MM.1S (cell line): ENCODE data around the gene TESK2.

Source experiments
- DNase-seq: peaks from one replicate; pipeline ENCODE4 v3.0.0-alpha.2; 2015
- H2AFZ ChIP-seq: fragments of 300-600 bp; sonication (generic); 2 replicates; pipeline ENCODE4 v1.6.0; 2016; ENCODE audit warnings: antibody characterized with exemption, low read length
- H3F3A ChIP-seq: fragments of 300-600 bp; sonication (generic); 2 replicates; pipeline ENCODE4 v1.6.1; 2016; ENCODE audit warnings: mild to moderate bottlenecking, antibody characterized with exemption, low read length, moderate library complexity, mixed read lengths; ENCODE audit not compliant: insufficient read depth
- H3K27ac ChIP-seq: fragments of 300-600 bp; sonication (generic); 2 replicates; pipeline ENCODE4 v1.5.1; 2016; ENCODE audit warnings: mild to moderate bottlenecking, low read length
- H3K27me3 ChIP-seq: fragments of 300-600 bp; sonication (generic); replicated peaks from 2 replicates; pipeline ENCODE4 v1.6.0; 2016; ENCODE audit warnings: low read length; ENCODE audit not compliant: insufficient read depth
- H3K36me3 ChIP-seq: fragments of 300-600 bp; sonication (generic); replicated peaks from 2 replicates; pipeline ENCODE4 v1.6.1; 2016; ENCODE audit warnings: mild to moderate bottlenecking, low read length, mixed read lengths; ENCODE audit not compliant: insufficient read depth
- H3K4me1 ChIP-seq: fragments of 300-600 bp; sonication (generic); 2 replicates; pipeline ENCODE4 v1.6.1; 2016; ENCODE audit warnings: low read length, mixed read lengths
- H3K4me2 ChIP-seq: fragments of 300-600 bp; sonication (generic); 2 replicates; pipeline ENCODE4 v1.6.0; 2016; ENCODE audit warnings: low read depth, low read length
- H3K4me3 ChIP-seq: fragments of 300-600 bp; sonication (generic); 2 replicates; pipeline ENCODE4 v1.5.1; 2016; ENCODE audit warnings: low read length, mixed read lengths
- H3K79me2 ChIP-seq: fragments of 300-600 bp; sonication (generic); 2 replicates; pipeline ENCODE4 v1.6.1; 2016; ENCODE audit warnings: mixed run types, low read length, mixed read lengths
- H3K9ac ChIP-seq: fragments of 300-600 bp; sonication (generic); 2 replicates; pipeline ENCODE4 v1.6.1; 2016; ENCODE audit warnings: low read length, mixed read lengths
- H3K9me2 ChIP-seq: fragments of 300-600 bp; sonication (generic); replicated peaks from 2 replicates; pipeline ENCODE4 v1.6.1; 2016; ENCODE audit warnings: mild to moderate bottlenecking, low read length, mixed read lengths; ENCODE audit not compliant: insufficient read depth
- H3K9me3 ChIP-seq: fragments of 300-600 bp; sonication (generic); replicated peaks from 2 replicates; pipeline ENCODE4 v1.6.1; 2016; ENCODE audit warnings: mild to moderate bottlenecking, low read length, mixed read lengths; ENCODE audit not compliant: insufficient read depth
- H4K20me1 ChIP-seq: fragments of 300-600 bp; sonication (generic); 2 replicates; pipeline ENCODE4 v1.6.1; 2016; ENCODE audit warnings: mild to moderate bottlenecking, low read length, moderate library complexity, mixed read lengths; ENCODE audit not compliant: insufficient read depth
- CTCF ChIP-seq: fragments of 300-600 bp; sonication (generic); IDR thresholded peaks from 2 replicates; pipeline ENCODE4 v1.5.1; 2016; ENCODE audit warnings: antibody characterized with exemption, low read length, mixed read lengths
- EZH2 ChIP-seq: fragments of 300-600 bp; sonication (generic); optimal IDR thresholded peaks from 2 replicates; pipeline ENCODE3; 2017; ENCODE audit warnings: low read depth, mild to moderate bottlenecking, antibody characterized with exemption, low read length, mixed read lengths
- EZH2phosphoT487 ChIP-seq: fragments of 300-600 bp; sonication (generic); IDR thresholded peaks from 2 replicates; pipeline ENCODE4 v1.6.1; 2018; ENCODE audit warnings: antibody characterized with exemption, low read length

The TESK2 gene

GRCh38 chr1:45421935-45422334 is 69.0 kb downstream of the TESK2 start:
- H3K9ac ChIP-seq: no peak overlapping the region
- no peak overlapping the region for H3K4me2 ChIP-seq
- H3K4me3 ChIP-seq: no peak overlapping the region
- no peak overlapping the region for H3K27ac ChIP-seq
- H3K9me3 ChIP-seq: no peaks in the 10 kb centered on the region
- TF ChIP-seq EZH2: no peak
- no peak for TF ChIP-seq CTCF
- no peak for TF ChIP-seq EZH2phosphoT487
- H3K4me1 ChIP-seq: no peaks in the 10 kb centered on the region
- H3K27me3 ChIP-seq: no peaks in the 10 kb centered on the region
- no peaks in the 10 kb centered on the region for H3K79me2 ChIP-seq
- H2AFZ ChIP-seq: no peak overlapping the region
- DNase-seq: no peak
- no peaks in the 10 kb centered on the region for H4K20me1 ChIP-seq
- no peaks in the 10 kb centered on the region for H3K36me3 ChIP-seq
- H3F3A ChIP-seq: no peaks in the 10 kb centered on the region
- no peaks in the 10 kb centered on the region for H3K9me2 ChIP-seq

- no peak for DNase-seq
- no peaks in the 10 kb centered on the region for H3K27me3 ChIP-seq
- H2AFZ ChIP-seq: no peak overlapping the region
- H3K4me3 ChIP-seq: no peak overlapping the region
- no peaks in the 10 kb centered on the region for H3K9me3 ChIP-seq
- H3F3A ChIP-seq: no peaks in the 10 kb centered on the region
- no peak overlapping the region for H3K9ac ChIP-seq
- no peak overlapping the region for H3K27ac ChIP-seq
- H3K9me2 ChIP-seq: no peaks in the 10 kb centered on the region
- no peaks in the 10 kb centered on the region for H4K20me1 ChIP-seq
- H3K4me2 ChIP-seq: no peak overlapping the region
- no peak for TF ChIP-seq CTCF
- TF ChIP-seq EZH2: no peak
- TF ChIP-seq EZH2phosphoT487: no peak
- H3K36me3 ChIP-seq: no peaks in the 10 kb centered on the region
- H3K4me1 ChIP-seq: no peaks in the 10 kb centered on the region
- H3K79me2 ChIP-seq: no peaks in the 10 kb centered on the region
Measured at GRCh38 chr1:45414746-45415145, 76.2 kb downstream of the TESK2 start.

DNA sequence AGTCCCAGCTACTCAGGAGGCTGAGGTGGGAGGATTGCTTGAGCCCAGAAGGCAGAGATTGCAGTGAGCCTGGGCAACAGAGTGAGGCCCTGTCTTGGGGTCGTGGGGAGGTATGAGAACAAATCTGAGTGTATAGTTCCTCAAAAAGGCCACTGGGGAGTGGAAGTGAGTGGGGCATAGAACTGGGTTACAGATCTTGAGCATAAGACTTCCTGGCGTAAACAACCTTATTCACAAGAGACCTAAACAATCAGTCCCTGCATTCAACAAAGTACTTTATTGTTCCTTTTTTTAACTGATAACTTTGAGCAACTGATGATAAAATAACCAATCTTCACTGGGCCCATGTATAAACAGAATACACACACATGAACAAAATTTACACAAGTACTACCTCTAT is 78.1 kb downstream of the TESK2 start:
- no peak for DNase-seq
- Histone ChIP-seq H3K36me3 (no peaks in the 10 kb centered on the region), H3K4me2 (no peak overlapping the region), H3K4me3 (no peak overlapping the region), H3K4me1 (no peaks in the 10 kb centered on the region), H2AFZ (no peak overlapping the region), H3K9me3 (no peaks in the 10 kb centered on the region), H3K79me2 (no peaks in the 10 kb centered on the region), H3K9me2 (no peaks in the 10 kb centered on the region), H3K27ac (no peak overlapping the region), H3K9ac (no peak overlapping the region), H3K27me3 (no peaks in the 10 kb centered on the region), H3F3A (no peaks in the 10 kb centered on the region), H4K20me1 (no peaks in the 10 kb centered on the region)
- TF ChIP-seq CTCF: no peak
- TF ChIP-seq EZH2phosphoT487: no peak
- TF ChIP-seq EZH2: no peak

GRCh38 chr1:45411510-45411899 is 79.5 kb downstream of the TESK2 start:
- H3K4me2 ChIP-seq: no peak overlapping the region
- H4K20me1 ChIP-seq: no peaks in the 10 kb centered on the region

More at GRCh38 chr1:45411510-45411899, 79.5 kb downstream of the TESK2 start:
- H2AFZ ChIP-seq: no peak overlapping the region
- TF ChIP-seq EZH2phosphoT487 (no peak), CTCF (no peak)
- no peaks in the 10 kb centered on the region for H3K4me1 ChIP-seq
- no peak for DNase-seq
- H3K9me3 ChIP-seq: no peaks in the 10 kb centered on the region
- no peak overlapping the region for H3K27ac ChIP-seq
- H3K9ac ChIP-seq: no peak overlapping the region
- no peak overlapping the region for H3K4me3 ChIP-seq
- no peaks in the 10 kb centered on the region for H3K79me2 ChIP-seq
- H3K9me2 ChIP-seq: no peaks in the 10 kb centered on the region
- no peaks in the 10 kb centered on the region for H3K27me3 ChIP-seq
- H3K36me3 ChIP-seq: no peaks in the 10 kb centered on the region
- H3F3A ChIP-seq: no peaks in the 10 kb centered on the region
